Thoracic aorta (tissue), 2 donors: ENCODE results near the gene MED7. TPM values are rescaled to one million over a fixed set of nuclear protein-coding genes. Genes with fewer than 3 reads are reported as not detected.
"Not testable (repeated sequence)": the region's sequence is repeated elsewhere in the genome, so short reads cannot be mapped to it uniquely, and the experiment has no call there.

ENCODE experiments used
- ATAC-seq: fragments of 150-250 bp; one replicate; pipeline ENCODE4 v1.8.0; 2017; ENCODE audit warnings: low read depth; ENCODE audit not compliant: insufficient number of reproducible peaks, low FRiP score
- DNase-seq: peaks from one replicate; pipeline ENCODE4 v3.0.0-alpha.2; 2020; ENCODE audit warnings: low spot score
- H3K27ac ChIP-seq, 2 donors: fragments of 200-600 bp; sonication (generic); 1 replicate in 1 of 2; 2 replicates in 1 of 2; pipeline ENCODE4 v1.5.1; 2016; ENCODE audit warnings: mild to moderate bottlenecking in 2 of 2, moderate library complexity in 2 of 2
- H3K27me3 ChIP-seq: fragments of 200-600 bp; sonication (generic); replicated peaks from 2 replicates; pipeline ENCODE4 v1.6.0; 2016; ENCODE audit warnings: mild to moderate bottlenecking; ENCODE audit not compliant: insufficient read depth
- H3K36me3 ChIP-seq: fragments of 200-600 bp; sonication (generic); one replicate; pipeline ENCODE4 v1.5.1; 2016
- H3K4me1 ChIP-seq, 2 donors: fragments of 200-600 bp; sonication (generic); 1 replicate in 1 of 2; 2 replicates in 1 of 2; pipeline versions ENCODE4 v1.5.1 to v1.6.0; 2016; ENCODE audit warnings: low read depth in 2 of 2, mild to moderate bottlenecking in 1 of 2; ENCODE audit not compliant: control insufficient read depth in 1 of 2
- H3K4me3 ChIP-seq: fragments of 200-600 bp; sonication (generic); 2 replicates; pipeline ENCODE4 v1.5.1; 2016; ENCODE audit warnings: mild to moderate bottlenecking
- H3K9me3 ChIP-seq: fragments of 200-600 bp; sonication (generic); 2 replicates; pipeline ENCODE4 v1.5.1; 2016
- CTCF ChIP-seq: fragments of 200-600 bp; sonication (generic); IDR thresholded peaks from one replicate; pipeline ENCODE4 v1.5.1; 2019; ENCODE audit warnings: antibody characterized with exemption
- total RNA-seq, 2 donors: library from RNA; depleted of rRNA; stranded (reverse); fragments of >200 nt; gene quantifications; one replicate each; pipeline versions ENCODE4 v1.1.0 to v1.2.3, GENCODE V29; 2016

Gene MED7
- total RNA-seq, 2 donors from 2014 or later: 5.1 to 8.1 TPM

- Histone ChIP-seq H3K27ac (no peak overlapping the region), H3K36me3 (no peaks in the 10 kb centered on the region), H3K4me3 (no peak overlapping the region), H3K4me1 (no peaks in the 10 kb centered on the region), H3K9me3 (no peaks in the 10 kb centered on the region), H3K27me3 (no peaks in the 10 kb centered on the region)
- TF ChIP-seq CTCF: no peak
- ATAC-seq (no peak), DNase-seq (no peak)
These were observed 43.8 kb upstream of the MED7 start for GRCh38 chr5:157186309-157187045.

GRCh38 chr5:157185122-157185521 is 42.5 kb upstream of the MED7 start:
- H3K36me3 ChIP-seq, H3K4me3 ChIP-seq, ATAC-seq, H3K4me1 ChIP-seq, H3K9me3 ChIP-seq, DNase-seq, H3K27ac ChIP-seq, H3K27me3 ChIP-seq: not testable (repeated sequence)

- DNase-seq: no peak
- no peaks in the 10 kb centered on the region for H3K9me3 ChIP-seq
- H3K27ac ChIP-seq: no peak overlapping the region
- no peak overlapping the region for H3K4me3 ChIP-seq
- H3K27me3 ChIP-seq: no peaks in the 10 kb centered on the region
- ATAC-seq: no peak
- no peak for TF ChIP-seq CTCF
- no peaks in the 10 kb centered on the region for H3K36me3 ChIP-seq
- H3K4me1 ChIP-seq: no peaks in the 10 kb centered on the region
These were observed 41.5 kb upstream of the MED7 start for GRCh38 chr5:157184117-157184670.

- Histone ChIP-seq H3K27ac (no peak overlapping the region), H3K27me3 (no peaks in the 10 kb centered on the region), H3K4me1 (no peaks in the 10 kb centered on the region), H3K36me3 (no peaks in the 10 kb centered on the region), H3K4me3 (peak overlapping the region; percentile 32), H3K9me3 (no peaks in the 10 kb centered on the region)
- no peak for ATAC-seq
- TF ChIP-seq CTCF: no peak
- DNase-seq: no peak
These were observed 39.6 kb upstream of the MED7 start for GRCh38 chr5:157182143-157182757.

- Histone ChIP-seq H3K27ac (no peak within 1 kb of the TSS), H3K27me3 (no peaks in the 10 kb centered on the region), H3K9me3 (no peaks in the 10 kb centered on the region), H3K4me1 (no peaks in the 10 kb centered on the region), H3K36me3 (no peaks in the 10 kb centered on the region), H3K4me3 (peak within 1 kb of the TSS; percentile 32)
- DNase-seq: no peak
- no peak for TF ChIP-seq CTCF
- ATAC-seq: no peak
These were observed 38.0 kb upstream of the MED7 start, which contains the start of gene ITK for GRCh38 chr5:157180374-157181264. Gene ITK, plus strand, starts transcription at chr5:157180840. Its CDS starts 138 bp downstream, at chr5:157180978.
